RPMI8226 (cell line): ENCODE measurements around the gene RNF145.

Source experiments
- DNase-seq: peaks from one replicate; pipeline ENCODE4 v3.0.0-alpha.2; 2015

Gene RNF145

DNA sequence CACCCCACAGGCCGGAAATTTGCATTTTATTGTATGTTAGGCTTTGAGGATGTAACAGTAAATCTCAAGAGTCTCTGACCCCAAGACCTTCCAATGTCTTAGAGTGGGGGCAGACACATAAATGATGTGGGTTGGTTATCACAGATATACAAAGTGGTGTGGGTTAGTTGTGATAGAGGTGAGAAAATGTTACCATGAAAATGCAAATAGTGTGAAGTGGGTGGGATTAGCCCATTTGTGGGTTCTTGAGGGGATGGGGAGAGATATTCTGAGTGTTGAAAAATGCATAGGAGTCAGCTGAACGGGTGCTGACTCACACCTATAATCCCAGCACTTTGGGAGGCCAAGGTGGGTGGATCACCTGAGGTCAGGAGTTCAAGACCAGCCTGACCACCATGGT, 7.9 kb upstream of the RNF145 start:
- DNase-seq = no peak

DNA sequence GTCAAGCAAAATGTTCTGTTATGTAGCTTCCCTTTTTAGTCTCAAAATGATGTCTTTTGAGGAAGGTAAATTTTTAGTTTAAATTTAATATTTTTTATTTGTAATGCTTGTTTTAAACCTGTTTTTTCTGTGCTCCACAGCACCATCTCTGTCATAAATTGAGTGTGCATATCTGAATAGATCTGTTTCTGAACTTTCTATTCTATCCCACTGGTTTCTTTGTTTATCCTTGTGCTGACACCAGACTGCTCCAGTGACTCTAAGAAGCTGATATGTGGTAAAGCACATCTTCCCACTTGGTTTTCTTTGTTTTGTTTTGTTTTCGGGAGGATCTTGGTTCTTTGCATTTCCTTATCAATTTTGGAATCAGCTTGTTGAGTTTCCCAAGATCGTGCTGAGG, 7.1 kb upstream of the RNF145 start:
- no peak for DNase-seq

DNA sequence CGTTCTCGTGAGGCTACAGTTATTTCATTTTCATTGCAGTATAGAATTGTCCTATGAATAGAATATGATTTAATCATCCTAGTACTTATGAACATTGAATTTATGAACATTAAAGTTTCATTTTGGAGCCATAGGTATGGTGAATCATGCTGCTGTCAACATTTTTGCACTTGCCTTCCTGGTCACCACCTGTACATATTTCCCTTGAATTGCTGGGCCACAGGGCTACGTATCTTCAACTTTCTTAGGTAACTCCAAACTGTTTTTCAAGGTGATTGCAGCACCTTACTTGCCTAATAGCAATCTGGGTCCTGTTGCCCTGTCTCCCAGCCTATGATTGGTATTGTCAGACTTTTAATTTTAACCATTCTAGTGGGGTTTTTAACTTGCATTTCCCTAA, 6.5 kb upstream of the RNF145 start:
- no peak for DNase-seq

GRCh38 chr5:159214486-159215271, 5.3 kb upstream of the RNF145 start:
- DNase-seq = no peak

GRCh38 chr5:159212657-159213462, 3.5 kb upstream of the RNF145 start:
- no peak for DNase-seq

DNA sequence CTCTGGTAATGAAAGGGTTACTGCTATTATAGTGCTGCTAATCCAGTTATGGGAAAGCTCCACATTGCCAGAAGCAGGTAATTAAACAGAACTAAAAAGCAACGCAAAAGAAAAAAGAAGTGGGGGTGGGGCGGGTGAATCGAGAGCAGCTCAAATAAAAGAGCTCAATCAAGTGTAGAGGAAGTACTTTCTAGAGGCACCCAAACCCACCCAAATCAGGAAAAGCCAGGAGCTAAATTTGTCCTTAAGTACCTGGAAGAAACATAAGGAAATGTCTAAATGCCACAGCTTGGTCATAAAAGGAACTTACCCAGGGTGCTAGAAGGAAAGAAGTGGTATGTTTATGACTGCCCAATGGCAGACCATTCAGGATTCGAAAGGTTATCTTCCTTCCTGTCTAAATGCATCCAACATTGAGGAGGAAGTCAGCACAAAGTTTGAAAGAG, 2.4 kb upstream of the RNF145 start:
- no peak for DNase-seq

DNA sequence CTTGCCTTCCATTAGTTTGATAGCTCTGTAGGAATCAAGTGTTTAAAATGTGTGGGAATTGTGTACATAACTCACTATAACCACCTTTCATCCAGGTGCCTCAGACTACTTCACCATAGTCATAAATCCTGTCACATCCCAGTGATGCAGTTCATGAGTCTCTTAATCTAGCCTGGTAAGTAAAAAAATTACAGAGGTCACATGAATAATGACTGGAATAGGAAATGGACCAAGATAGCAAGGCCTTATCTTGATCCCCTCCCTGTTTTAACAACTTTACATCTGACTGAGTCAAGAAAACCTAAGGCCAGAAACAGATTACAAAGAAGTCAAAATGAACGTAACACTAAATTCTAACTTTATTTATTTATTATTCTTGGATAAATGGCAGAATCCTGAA, 1.5 kb upstream of the RNF145 start:
- no peak for DNase-seq

- peak; percentile 48 for DNase-seq
These were observed 883 bp upstream of the RNF145 start for GRCh38 chr5:159210210-159210661.

- DNase-seq = peak; percentile 22
These were observed 577 bp downstream of the RNF145 start for GRCh38 chr5:159208514-159209437.

GRCh38 chr5:159207686-159208513, 1.5 kb downstream of the RNF145 start:
- peak; percentile 87 for DNase-seq

GRCh38 chr5:159207222-159207685, 2.1 kb downstream of the RNF145 start:
- no peak for DNase-seq

GRCh38 chr5:159206818-159207217, 2.5 kb downstream of the RNF145 start:
- DNase-seq = peak; percentile 5

- DNase-seq = no peak
These were observed 3.0 kb downstream of the RNF145 start for GRCh38 chr5:159206368-159206767.

DNA sequence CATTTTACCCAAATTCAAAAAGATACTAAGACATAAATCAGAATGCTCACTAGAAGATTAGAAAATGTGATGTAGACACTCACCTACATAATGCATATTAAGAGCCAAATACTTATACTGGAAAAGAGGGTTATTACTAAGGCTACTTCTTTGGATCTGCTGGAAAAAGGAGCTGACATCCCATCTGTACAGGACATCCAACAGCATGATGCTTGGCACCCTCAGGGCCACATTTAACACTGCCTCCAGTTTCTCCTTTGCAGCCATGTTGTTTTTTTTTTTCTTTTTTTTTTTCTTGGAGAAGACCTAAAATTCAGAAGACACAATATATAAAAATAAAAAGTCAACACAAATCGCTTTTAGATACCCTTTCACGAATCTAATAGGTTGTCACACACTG, 6.0 kb downstream of the RNF145 start:
- no peak for DNase-seq

GRCh38 chr5:159202151-159202550, 7.2 kb downstream of the RNF145 start:
- no peak for DNase-seq

DNA sequence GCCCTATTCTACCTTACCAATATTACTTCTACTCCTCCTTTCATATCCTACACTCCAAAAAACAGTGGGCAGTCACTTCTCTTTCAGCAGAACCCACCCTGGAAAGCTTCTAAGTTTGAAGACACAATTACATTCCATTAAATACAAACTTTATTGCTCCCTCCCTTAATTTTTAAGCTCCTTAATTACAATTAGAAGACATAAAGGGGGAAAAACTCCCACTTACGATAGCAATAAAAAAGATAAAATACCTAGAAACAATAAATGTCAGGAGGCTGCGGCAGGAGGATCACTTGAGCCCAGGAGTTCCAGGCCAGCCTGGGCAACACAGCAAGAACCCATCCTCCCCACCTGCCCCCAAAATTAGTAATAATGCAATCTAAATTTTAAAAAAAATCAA, 9.6 kb downstream of the RNF145 start:
- DNase-seq = no peak

DNA sequence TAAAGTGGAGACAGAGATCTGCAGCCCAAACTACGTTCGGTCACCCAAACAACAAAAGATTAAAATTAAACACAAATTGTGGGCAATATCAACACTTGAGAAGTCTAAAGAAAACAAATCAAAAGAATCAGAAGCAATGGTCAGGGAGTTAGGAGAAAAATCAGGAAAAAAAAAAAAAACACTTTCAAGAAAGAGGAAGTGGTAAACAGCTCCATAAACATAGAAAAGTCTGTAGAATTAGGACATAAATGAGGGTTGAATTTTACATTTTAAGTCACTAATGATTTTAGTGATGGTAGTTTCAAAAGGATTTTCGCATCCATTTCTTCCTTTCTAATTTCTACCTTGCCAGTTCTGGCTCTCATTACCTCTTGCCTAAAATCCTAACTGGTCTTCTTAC, 10.1 kb downstream of the RNF145 start:
- DNase-seq = no peak

GRCh38 chr5:159198063-159199036, 11.0 kb downstream of the RNF145 start:
- DNase-seq = peak; percentile 9

DNA sequence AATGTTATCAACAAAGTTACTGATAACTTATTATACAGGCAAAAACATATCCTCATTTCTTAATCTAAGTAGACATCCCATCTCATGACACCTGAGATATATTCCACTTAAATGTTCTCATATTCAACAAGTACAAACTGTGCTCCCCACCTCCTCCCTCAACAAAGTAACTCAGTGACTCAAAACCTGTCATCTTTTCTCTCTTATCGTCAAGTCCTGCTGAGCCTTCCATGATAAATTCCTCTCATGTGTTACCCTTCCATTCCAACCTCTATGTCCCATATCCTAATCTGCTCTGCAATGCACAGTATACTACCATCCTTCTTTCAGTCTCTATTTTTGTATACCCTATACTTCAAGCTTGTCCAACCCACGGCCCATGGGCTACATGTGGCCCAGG, 13.6 kb downstream of the RNF145 start:
- DNase-seq = no peak

GRCh38 chr5:159190170-159190569, 19.2 kb downstream of the RNF145 start:
- no peak for DNase-seq

DNA sequence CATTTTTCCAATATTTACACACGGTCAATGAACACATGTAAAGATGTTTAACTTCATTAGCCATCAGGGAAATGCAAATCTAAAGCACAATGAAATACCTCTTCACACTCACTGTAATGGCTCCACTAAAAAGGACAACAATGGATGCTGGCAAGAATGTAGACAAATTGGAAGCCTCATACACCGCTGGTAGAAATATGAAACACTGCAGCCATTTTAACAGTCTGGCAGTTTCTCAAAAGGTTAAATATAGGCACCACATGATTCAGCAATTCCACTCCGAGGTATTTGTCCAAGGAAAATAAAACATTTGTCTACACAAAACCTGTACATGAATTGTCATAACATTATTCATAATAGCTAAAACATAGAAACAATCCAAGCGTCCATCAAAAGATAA, 20.0 kb downstream of the RNF145 start:
- DNase-seq = no peak
